A673 (cell line): ENCODE measurements around the gene MGMT.

Experiments used
- CTCF ChIP-seq: fragments of 300-800, 200-600 bp; sonication (generic); conservative IDR thresholded peaks from 2 replicates; pipeline ENCODE4 v1.5.1; 2017; ENCODE audit warnings: low read depth, mild to moderate bottlenecking, antibody characterized with exemption, low read length, moderate library complexity, mixed read lengths
- EZH2 ChIP-seq: fragments of 200-600 bp; sonication (generic); IDR thresholded peaks from 2 replicates; pipeline ENCODE4 v1.6.1; 2017; ENCODE audit warnings: borderline replicate concordance, low read depth, mild to moderate bottlenecking, mixed read lengths, antibody characterized with exemption, low read length; ENCODE audit not compliant: poor library complexity, severe bottlenecking

GRCh38 chr10:129705676-129706075 lies 238.6 kb downstream of the MGMT start:
- TF ChIP-seq EZH2 (no peak), CTCF (no peak)
